Epithelial cell of proximal tubule (primary cell): ENCODE data around the gene STK11IP. TPM values are rescaled to one million over a fixed set of nuclear protein-coding genes. Genes with fewer than 3 reads are reported as not detected.

Experiments used
- DNase-seq: peaks from one replicate; pipeline ENCODE4 v3.0.0-alpha.2; 2011; ENCODE audit warnings: low read depth
- H3K4me3 ChIP-seq: 2 replicates; pipeline ENCODE4 v1.5.1; 2011; ENCODE audit warnings: low read depth, mild to moderate bottlenecking, low read length
- CTCF ChIP-seq: conservative IDR thresholded peaks from 2 replicates; pipeline ENCODE4 v1.5.1; 2012; ENCODE audit warnings: low read depth, mild to moderate bottlenecking, low read length
- total RNA-seq: library from RNA; depleted of rRNA; stranded (reverse); fragments of >200 nt; gene quantifications from 2 replicates; pipeline ENCODE4 v1.2.3, GENCODE V29; 2015

STK11IP gene
- total RNA-seq, 1 donor from 2014 or later: 35.7 TPM

GRCh38 chr2:219557791-219558785 is 39.6 kb upstream of the STK11IP start:
- TF ChIP-seq CTCF: no peak
- DNase-seq: no peak
- no peak overlapping the region for H3K4me3 ChIP-seq

GRCh38 chr2:219559156-219559915 is 38.3 kb upstream of the STK11IP start:
- H3K4me3 ChIP-seq: no peak overlapping the region
- no peak for DNase-seq
- no peak for TF ChIP-seq CTCF

- no peak overlapping the region for H3K4me3 ChIP-seq
- TF ChIP-seq CTCF: peak; percentile 61
- DNase-seq: no peak
Observed at GRCh38 chr2:219560037-219560892, 37.4 kb upstream of the STK11IP start.

- no peak for DNase-seq
- no peak for TF ChIP-seq CTCF
- H3K4me3 ChIP-seq: no peak overlapping the region
Observed at GRCh38 chr2:219560893-219561178, 36.8 kb upstream of the STK11IP start.

- DNase-seq: no peak
- no peak overlapping the region for H3K4me3 ChIP-seq
- no peak for TF ChIP-seq CTCF
Observed at GRCh38 chr2:219561179-219562048, 36.2 kb upstream of the STK11IP start.
